HG03108 (cell line): ENCODE results near the gene PRSS56.

Source experiments
- ATAC-seq: cut with Tn5 transposase; IDR thresholded peaks from one replicate; pipeline ENCODE4 v1.9.1; 2021; ENCODE audit warnings: moderate library complexity; ENCODE audit not compliant: unreplicated experiment

PRSS56 gene

DNA sequence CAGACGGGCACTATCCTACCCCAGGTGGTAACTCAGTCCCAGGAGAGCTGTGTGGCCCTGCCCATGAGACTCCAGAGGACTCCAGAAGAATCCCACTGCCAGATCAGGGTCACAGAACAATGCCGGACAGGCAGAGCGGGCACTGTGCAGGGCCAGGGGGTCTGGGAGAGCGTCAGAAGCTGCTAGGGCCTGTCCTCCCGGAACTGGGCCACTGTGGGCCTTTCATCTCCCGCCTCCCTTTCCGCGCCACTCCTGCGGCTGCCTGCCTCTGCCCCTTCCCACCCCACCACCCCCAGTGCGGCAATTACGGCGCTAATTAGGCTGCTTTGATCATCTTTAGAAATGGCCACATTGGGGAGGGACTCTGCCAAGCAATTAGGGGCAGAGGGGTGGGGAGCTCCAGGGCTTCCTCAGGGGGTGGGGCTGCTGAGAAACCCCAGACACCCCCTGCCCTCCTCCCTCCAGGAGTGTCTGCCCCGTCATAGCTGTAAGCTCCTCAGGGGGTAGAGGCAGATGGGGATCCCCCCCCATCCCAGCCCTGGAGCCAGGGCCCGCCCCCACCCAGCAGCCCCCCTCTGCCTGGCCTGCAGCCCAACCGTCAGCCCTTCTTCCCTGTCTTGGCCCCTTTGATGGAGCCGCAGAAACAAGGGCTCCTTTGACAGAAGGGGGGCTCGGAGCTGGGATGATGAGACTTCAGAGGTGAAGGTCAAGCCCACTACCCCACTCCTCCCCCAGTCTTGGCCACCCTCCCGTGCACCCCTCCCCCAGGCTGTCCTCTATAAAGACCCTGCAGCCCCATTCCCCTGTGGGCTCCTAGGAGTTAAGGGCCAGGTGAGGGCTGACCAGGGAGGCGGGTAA lies at the start of gene PRSS56:
TSS of gene PRSS56 (plus strand) at position 808 of the 858 bp plus-strand sequence. CDS start 211 bp downstream, outside the sequence.
- ATAC-seq: no peak

DNA sequence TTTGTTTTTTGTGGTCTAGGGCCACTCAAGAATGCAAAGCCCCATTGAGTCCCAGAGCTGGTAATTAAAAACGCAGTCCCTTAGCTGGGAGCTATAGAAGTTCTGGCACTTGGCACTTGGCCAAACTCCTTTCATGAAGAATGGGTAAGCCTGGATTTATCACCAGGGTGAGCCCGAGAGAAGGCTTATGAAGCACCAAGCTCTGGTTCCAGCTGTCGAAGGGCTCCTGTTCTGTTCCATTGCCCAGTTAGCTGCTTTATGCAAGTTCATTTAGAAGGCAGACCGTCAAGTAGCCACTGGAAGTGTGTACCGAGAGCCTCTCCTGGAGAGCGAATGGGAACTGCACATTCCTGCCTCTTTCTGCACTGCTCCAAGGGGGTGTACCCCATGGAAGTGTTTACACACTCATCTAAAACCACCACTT lies 46.7 kb upstream of the PRSS56 start:
- no peak for ATAC-seq

DNA sequence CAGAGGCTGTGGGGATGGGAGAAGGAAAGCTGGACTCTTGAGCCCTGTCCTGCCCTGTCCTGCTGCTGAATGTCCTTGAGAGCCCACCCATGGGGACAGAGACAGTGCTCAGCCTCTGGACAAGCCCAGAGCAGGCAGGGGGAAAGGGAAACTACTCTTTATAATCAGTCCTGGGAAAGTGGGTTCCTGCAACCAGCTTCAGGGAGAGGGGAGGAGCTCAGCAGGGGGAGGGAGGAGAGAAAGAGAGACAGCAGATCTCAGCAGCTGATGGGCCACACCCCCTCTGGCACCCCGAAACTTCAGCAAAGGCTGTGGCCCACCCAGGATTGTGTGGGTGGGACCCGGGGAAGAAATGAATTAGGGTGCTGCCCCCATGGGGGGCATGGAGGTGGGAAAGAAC lies 44.1 kb upstream of the PRSS56 start:
- ATAC-seq: no peak

DNA sequence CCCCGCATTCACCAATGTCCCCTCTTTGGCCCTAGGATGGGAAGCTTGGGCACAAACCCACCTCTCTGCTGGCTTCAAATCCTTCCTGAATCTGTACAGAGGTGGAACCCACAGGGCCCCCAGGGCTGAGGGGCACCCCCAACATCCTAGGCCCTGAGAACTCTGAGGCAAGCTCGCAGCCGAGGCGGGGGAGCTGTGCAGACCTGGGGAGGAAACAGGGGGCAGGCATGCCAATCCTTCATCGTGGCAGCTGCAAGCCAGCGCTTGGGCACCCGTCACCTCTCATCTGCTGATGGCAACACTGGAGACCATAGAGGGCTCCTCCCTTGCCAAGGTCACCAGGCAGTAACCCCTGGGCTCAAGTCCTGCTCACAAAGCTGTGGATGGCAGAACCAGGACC lies 43.4 kb upstream of the PRSS56 start:
- no peak for ATAC-seq

DNA sequence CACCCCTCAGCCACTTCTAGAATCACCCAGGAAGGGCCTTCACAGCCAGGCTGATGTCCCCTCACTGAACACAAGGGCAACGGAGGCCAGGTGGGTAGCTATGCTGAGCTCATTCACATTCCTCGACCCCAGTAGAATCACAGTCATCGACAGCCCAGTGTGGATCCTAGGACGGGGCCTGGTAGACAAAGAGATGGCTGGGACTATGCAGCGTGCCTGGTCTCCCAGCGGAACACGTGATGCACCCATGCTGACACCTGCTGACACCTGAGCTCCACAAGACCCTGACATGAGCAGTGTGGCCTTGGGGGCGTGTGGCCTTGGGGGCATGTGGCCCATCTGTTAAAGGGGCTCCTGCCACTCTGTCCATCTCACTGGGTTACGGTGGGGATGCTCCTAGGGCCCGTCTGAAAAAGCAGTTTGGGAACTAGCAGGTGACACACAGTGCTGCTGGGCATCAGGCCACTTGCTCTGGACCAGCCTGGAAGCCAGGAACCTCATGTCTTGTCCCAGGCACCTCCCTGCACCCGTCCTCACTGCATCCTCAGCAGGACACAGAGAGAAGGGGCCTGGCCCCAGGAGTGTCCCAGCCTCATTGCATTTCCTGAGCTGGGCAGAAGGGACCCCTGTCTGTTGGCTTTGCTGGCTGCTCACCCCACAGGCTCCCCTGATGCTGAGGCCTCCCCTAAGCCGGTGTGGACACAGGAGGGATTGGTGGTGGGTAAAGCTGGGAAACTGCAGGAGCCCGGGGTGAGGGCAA lies 42.3 kb upstream of the PRSS56 start:
- no peak for ATAC-seq

DNA sequence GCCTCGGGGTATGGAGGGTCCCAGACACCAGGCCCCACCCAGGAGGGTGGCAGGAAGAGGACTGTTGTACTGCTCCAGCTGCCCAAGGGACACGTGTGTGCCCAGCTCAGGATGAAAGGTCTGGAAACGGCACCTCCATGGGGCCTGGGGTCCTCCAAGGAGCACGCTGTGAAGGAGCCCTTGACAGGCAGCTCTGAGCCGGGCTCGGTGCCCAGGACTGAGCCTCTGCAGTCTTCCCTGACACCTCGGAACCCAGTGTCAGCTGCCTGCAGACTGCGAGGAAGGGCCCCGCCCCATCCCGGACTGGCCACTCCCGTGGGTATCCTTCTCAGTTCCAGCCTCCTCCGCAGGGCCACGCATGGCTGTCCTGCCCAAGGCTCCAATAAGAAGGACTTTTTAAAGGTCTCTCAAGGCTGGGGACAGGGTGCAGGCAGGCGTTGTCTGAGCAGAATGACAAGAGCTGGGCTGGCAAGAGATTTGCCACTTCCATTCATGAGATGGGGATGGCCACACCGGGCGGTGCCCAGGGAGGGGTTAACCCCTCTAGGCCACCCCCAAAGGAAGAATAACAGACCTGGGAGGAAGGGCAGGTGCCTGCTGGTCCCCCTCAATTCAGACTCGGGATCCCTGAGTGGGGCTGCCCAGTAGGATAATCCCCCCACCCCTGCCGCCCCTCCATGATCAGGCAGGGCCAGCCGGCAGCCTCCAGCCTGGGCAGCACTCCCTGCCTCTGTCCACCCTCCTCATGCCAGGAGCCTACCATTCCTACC lies 41.4 kb upstream of the PRSS56 start:
- ATAC-seq: no peak

DNA sequence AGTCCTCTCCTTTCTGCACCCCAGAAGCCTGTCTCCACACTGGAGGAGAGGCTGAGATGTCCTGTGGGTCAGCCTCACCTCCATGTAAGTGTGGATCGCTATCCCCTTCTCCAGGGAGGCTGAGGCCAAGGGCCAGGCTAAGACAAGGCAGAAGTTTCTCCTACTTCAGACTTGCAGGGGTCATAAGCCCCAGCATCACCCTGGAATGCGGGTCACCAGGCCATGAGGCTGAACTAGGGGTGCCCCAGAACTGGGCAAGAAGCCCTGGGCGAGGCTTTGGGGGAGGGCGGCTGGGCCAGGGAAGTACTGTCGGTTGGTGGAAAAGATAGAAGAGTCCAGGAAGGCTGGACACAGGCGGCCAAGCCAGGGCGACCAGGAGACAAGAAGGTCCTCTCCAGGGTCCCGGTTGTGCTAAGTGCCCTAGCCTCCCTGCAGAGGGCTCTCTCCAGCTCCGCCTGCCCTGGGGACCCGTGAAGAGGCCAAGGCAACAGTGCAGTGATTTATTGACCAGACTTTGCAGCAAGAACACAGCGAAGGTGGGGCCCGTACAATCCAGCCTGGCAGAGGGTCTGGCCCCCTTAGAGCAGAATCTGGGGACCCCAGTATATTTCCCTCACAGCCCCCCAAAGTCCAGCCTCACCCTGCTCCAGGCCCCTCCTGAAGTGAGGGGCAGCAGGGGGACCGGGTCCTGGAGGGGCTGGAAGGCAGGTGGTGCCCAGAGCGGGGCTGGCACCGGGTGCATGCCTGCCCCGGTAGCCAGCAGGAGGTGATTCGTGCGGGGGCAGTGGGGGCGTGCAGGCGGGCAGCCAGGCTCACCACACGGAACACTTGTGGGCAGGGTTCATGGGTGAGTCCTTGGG lies 40.6 kb upstream of the PRSS56 start:
- ATAC-seq: no peak

DNA sequence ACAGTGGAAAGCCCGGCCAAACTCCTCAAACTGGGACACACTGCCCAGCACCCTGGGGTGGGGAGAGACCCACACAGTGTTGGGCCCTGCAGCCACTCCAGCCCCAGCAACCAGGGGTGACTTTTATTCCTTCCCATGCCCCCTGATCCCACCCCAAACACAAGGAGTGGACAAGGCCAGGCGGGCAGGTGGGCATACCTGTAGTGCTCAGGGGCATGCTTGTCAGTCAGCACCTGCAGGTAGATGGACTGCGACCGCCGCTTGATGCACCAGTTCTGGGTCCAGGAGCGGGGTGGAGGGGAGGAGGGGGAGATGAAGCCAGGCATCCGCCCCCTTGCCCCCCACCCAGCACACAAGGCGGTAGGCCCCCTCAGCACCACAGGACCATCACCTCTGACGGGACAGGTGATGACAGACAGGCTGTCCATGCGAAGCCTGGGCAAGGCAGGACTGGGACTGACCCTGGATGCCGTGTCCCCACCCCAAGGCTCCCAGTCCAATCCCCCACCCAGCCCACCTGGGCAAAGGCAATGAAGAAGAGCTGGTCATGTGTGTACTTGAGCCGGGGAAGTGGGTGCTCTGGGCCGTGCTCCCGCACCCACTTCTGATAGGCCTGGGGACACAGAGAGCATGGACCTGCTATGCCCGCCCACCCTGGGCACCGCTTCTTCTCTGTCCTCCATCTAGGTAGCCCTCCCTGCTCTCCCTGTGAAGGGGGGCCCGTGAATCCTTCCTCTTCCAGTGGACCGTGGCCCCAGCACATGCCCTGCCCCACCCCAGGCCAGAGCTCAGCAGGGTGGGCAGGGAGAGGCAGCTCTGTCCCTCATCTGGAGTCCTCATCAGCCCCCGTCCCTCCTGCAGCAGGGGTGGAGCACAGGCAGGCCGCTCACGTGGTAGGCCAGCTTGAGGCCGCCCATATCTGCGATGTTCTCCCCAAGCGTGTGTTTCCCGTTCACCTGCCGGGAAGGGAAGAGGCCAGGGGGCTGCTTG lies 39.7 kb upstream of the PRSS56 start:
- ATAC-seq: no peak

DNA sequence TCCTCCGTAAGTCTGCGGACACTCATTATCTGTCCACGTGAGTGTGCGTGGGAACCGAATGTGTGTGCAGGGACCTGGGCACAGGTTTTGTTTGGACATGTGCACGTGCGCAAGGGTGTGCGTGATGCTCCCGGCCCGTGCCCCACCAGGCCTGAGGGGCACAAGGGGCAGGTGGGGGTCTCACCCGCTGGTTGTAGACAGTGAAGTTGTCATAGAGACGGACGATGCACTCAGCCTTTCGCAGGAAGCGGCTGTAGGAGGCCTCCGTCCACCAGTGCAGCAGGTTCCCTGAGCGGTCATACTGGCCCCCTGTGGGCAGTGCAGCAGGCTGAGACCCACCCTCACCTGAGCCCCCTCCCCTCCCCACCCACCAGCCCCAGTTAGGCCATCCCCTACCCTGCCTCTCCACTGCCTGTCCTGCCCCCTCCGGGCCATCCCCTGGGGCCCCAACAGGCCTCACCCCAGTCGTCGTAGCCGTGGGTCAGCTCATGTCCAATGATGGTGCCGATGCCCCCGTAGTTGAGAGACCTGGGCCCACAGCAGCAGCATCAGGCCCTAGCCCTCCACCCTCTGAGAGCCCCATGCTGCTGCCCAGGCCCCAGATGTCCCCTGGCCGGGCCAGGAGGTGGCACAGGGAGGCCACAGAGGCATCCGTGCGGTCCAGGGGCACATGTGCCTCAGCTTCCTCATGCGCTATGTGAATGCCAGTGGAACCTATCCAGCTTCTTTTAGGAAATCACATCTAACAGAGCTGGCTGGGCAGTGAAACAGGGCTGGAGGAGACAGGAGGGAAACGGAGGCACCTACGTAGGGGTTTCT lies 38.7 kb upstream of the PRSS56 start:
- ATAC-seq: no peak

DNA sequence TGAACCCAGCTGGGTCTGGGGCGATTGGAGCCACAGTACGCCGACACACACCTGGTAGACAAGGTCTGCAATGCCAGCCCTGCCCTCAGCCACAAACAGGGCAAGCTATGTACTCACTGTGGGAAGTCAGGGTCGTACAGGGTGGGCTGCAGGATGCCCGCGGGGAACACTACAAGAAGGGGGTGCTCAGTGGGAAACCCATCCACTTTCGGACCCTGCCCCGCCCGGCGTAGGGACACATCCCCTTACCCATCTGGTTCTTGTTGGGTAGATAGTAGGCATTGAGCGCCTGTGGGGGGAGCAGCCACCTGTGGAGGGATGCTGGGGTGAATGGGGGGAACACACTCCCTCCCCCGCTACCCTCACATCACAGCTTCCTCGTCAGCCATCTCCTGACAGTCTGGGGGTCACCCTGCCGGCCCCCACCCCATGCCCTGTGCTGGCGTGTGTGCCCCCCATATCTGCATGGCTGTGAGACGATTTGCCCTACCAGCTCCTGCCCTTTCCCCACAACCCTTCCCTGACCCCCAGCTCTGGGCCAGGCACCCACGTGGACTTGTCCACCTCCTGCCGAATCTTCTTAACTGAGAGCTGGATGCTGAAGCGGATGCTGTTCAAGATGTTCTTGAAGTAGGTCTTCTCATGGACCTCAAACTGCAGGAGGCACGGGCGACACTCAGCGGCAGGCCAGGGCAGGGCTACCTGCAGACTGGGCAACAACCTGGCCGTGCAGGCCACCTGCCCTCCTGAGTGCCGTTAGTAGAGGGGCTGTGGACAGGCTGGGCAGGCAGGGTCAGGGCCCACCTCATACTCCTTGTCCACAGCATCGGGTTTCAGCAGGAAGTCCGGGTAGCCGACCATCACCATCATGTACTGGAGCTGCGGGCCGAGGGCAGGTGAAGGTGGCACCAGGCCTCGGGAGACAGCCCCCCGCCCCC lies 37.6 kb upstream of the PRSS56 start:
- ATAC-seq: no peak

DNA sequence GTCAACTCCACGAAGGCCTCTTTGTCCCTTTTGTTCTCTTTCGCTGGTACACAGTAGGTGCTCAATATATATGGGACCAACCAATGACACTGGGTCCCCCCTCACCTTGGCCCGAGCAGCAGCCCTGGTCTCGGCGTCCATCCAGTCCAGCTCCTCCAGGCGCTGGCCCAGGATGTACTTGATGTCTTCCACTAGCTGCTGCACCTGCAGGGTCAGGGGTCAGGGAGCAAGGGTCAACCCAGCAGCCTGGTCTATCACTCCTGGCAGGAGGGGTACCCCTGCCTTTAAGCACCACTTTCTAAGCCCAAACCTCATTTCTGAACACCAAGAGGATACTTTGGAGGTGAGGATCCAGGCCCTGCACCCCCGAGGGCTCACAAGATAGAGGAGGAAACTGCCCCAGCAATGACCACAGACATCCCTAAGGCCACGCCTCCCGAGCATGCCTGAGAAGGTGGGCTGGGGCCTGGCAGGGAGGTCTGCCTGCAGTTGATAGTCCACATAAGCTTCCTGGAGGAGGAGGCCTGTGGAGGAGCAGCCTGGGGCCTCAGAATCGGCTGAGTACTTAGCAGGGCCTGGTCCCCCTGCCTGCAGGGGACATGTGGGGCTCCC lies 36.8 kb upstream of the PRSS56 start:
- no peak for ATAC-seq

DNA sequence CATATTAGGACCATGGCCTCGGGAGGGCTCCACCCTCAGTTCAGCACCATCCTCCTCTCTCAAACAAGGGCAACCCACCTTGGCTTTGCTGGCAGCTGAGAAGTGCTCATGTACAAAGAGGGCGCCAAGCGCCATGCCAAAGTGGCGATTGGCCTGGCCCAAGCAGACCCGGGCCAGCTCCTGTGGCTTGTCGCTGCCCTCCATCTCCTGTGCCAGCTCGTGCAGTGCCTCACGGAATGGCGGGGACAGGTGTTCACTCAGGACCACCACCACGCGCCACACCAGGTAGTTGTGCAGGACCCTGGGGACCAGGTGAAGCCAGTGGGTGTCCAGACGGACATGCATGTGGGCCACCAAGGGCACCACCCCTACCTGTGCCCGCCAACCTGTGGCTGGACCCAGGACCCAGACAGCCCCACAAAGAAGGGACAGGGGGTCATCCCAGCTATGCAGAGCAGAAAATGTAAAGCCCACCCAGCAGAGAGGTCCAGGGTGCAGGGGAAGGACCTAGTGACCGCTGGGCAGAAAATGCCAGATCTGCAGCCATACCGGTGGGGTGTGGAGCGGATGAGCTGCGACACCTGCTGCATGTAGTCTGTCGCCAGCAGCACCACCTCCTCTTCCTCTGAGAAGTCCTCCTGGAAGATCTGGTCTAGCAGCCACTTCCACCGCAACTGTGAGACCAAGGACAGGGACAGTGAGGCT lies 36.1 kb upstream of the PRSS56 start:
- no peak for ATAC-seq

DNA sequence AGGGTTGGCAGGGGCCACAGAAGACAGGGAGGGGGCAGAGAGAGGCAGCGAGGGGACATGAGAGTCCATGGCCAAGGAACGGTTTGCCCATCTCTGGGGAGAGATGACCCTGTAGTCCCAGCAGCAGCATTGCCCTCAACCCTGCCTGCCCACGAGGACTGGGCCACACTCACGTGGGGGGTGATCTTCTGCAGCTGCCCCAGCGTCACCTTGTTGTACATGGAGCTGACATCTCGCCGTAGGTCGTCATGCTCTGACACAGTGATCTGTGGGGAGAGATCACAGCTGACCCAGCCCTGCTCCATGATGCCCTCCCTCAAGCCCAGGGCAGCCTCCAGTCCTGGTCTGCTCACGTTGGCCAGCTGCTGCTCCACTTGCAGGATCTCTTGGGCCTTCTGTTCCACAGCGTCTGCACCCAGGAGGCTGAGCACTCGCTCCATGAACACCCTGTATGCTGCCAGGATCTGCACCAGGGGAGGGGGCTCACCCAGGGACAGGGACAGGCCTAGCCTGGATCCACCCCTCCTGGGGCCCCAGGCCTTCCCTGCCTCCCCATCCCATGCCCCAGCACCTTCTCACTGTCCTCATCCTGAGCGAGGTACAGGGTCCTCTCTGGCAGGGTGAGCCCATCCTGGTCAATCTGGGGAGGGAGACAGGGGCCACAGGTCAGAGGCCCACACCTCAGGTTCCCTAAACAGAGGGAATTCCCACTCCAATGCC lies 35.4 kb upstream of the PRSS56 start:
- no peak for ATAC-seq

DNA sequence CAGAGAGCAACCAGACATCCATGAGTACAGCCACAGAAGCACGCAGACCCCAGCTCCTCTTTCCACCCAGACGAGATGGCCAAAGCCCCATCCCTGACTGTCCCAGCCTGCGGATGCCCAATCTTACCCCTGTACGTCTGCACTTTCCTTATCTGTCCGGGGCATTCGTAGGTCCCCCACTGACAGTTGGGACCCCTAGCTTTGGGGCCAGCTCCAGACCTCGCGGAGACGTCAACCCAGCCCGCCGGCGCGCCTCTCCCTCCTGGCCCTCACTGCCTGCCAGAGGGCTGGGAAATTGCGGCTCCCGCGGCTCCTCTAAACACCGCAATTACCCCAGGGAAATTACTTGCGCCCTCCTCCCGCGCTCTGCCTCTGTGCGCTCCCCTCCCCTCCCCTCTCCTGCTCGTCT lies 34.8 kb upstream of the PRSS56 start:
- ATAC-seq: no peak

DNA sequence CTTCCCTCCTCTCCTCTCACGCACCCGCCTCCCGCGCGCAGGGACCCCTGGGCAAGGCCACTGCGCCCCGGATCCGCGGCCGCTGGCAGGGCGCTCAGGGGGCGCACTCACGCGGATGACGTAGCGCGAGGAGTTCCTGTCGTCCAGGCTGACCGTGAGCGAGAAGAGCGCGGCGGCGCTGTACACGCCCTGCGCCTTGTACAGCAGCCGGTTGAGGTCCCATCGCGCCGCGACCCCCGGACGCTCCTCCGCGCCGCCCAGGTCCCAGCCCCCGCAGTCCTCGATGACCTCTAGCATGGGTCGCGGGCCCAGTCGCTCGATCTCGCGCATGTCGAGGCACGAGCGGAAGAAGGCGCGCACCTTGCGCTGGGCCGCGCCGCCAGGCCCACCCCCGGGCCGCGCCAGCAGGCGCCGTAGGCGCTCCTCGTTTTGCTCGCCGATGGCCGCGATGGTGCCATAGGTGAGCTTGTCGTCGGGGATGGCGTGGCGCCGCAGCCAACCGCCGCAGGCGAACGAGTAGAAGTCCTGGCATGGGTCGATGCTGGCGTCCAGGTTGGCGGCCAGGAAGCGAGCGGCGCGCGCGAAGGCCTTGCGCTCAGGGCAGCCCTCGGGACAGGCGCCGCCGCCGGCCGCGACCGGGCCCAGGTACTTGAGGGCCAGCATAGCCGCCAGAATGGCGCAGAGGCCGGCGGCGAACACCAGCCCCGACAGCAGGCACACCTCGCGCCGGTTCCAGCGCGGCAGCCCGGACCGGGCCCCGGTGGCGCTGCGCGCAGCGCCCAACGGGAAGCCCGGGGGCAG lies 34.2 kb upstream of the PRSS56 start:
- no peak for ATAC-seq
